BE2C (cell line): ENCODE measurements around the gene SMG6.

ENCODE experiments used
- DNase-seq: peaks from one replicate; pipeline ENCODE4 v3.0.0-alpha.2; 2020
- H3K27me3 ChIP-seq: fragments of 250-450 bp; sonication (Bioruptor Pico); 2 replicates; pipeline ENCODE4 v1.5.1; 2020; ENCODE audit warnings: mild to moderate bottlenecking
- H3K36me3 ChIP-seq: fragments of 250-450 bp; sonication (Bioruptor Pico); 2 replicates; pipeline ENCODE4 v1.5.1; 2020; ENCODE audit warnings: mild to moderate bottlenecking
- H3K4me1 ChIP-seq: fragments of 250-450 bp; sonication (Bioruptor Pico); 2 replicates; pipeline ENCODE4 v1.5.1; 2020
- H3K4me3 ChIP-seq: 2 replicates; pipeline ENCODE4 v1.5.1; 2011; ENCODE audit warnings: low read depth, low read length
- H3K9me3 ChIP-seq: fragments of 250-450 bp; sonication (Bioruptor Pico); 2 replicates; pipeline ENCODE4 v1.5.1; 2020
- TF ChIP-seq, protein P1 (sequence below): IDR thresholded peaks from 2 replicates; pipeline ENCODE4 v1.5.1; 2012; ENCODE audit warnings: mild to moderate bottlenecking, low read depth, low read length

Gene SMG6

DNA sequence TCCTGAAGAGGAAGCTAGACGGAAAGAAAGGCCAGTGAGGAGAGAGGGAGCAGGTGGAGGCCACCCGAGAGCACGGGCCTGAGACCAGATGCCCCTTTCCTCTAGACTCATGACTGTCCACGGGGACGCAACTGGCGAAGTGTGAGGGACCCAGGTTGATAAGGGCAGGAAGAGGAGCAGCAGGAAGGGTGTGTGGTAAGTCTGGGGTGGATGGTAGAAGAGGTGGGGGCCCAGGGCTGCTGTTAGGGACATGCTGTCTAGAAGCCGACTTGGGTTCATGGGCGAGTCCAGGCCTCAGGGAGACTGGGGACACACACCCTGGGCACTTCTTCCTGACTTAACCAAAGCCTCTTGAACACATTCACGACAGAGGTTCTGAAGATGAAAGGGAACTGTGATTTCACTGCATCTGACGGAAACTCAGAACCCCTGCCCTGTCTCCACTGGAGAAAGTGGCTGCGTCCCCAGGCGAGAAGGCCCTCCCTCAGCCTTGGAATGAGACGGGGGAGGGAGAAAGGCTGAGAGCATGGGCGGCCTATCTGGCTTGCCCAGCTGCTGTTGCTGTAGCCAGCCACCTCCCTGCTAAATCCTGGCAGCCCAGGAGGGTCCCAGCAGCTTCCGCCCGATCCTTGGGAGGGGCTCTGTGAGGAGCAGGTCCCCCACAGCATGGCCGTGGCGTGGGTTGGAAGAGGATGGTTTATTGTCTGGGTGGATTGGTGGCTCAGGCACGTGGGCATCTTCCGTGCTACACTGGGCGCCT is 242.7 kb downstream of the SMG6 start:
- no peak for DNase-seq
- no peak overlapping the region for H3K4me3 ChIP-seq
- H3K36me3 ChIP-seq: no peaks in the 10 kb centered on the region; the same call in 1 of the 2 replicates
- TF ChIP-seq, protein P1, sequence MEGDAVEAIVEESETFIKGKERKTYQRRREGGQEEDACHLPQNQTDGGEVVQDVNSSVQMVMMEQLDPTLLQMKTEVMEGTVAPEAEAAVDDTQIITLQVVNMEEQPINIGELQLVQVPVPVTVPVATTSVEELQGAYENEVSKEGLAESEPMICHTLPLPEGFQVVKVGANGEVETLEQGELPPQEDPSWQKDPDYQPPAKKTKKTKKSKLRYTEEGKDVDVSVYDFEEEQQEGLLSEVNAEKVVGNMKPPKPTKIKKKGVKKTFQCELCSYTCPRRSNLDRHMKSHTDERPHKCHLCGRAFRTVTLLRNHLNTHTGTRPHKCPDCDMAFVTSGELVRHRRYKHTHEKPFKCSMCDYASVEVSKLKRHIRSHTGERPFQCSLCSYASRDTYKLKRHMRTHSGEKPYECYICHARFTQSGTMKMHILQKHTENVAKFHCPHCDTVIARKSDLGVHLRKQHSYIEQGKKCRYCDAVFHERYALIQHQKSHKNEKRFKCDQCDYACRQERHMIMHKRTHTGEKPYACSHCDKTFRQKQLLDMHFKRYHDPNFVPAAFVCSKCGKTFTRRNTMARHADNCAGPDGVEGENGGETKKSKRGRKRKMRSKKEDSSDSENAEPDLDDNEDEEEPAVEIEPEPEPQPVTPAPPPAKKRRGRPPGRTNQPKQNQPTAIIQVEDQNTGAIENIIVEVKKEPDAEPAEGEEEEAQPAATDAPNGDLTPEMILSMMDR: no peak
- H3K4me1 ChIP-seq: no peaks in the 10 kb centered on the region
- no peaks in the 10 kb centered on the region for H3K27me3 ChIP-seq
- no peaks in the 10 kb centered on the region for H3K9me3 ChIP-seq

DNA sequence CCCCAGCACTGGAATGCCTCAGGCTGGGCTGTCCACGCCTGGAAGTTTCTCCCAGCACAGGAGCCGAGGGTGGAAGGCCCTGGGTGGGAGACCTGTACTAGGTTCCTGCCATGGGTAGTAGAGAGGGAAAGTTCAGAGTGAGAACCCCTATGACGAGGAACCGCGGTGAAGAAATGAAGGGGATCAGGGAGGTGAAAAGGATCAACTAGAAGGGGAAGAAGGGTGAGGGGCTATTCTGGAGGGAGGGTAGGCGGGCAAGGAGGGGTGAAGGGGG is 243.3 kb downstream of the SMG6 start:
- H3K9me3 ChIP-seq: no peaks in the 10 kb centered on the region
- H3K27me3 ChIP-seq: no peaks in the 10 kb centered on the region
- TF ChIP-seq, protein P1: no peak
- no peaks in the 10 kb centered on the region; the same call in 1 of the 2 replicates for H3K36me3 ChIP-seq
- no peaks in the 10 kb centered on the region for H3K4me1 ChIP-seq
- no peak overlapping the region for H3K4me3 ChIP-seq
- no peak for DNase-seq

DNA sequence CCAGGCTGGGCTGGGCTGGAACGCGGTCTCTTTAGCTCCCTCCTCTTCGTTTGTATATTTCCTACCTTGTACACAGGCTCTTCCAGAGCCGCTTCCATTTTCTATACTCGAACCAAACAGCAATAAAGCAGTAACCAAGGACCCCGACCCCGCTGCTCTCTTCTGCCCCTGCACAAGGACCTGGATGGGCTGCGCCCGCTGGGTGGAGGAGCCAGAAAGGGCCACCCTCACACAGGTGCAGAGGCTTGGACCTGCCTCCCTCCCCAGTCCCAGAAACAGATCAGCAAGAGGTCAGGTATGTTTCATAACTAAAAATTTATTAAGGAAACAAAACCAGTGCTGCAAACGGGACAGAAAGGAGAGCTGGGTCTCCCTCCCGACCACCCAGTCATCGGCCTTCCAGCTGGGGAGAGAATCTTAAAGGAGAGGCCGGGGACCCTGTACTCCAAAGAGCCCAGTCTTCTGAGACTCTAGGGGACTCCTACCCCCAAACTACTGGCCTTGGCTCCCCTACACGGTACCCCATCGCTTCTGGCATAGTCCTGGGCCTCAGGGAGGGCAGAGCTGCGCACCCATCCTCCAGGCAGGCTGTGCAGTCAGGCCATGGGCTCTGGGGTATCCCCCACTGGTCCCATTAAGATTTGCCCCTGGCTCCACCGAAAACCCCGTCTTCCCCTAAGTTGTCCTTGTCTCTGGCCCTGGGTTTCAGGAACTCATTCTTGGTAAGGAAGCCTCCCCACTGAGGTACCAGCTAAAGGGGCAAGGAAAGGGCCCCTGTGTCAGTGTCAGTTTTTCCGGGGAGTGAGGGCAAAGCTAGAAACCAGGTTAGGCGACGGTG is 243.8 kb downstream of the SMG6 start:
- Histone ChIP-seq H3K9me3 (no peaks in the 10 kb centered on the region), H3K27me3 (no peaks in the 10 kb centered on the region), H3K36me3 (no peaks in the 10 kb centered on the region; the same call in 1 of the 2 replicates), H3K4me1 (no peaks in the 10 kb centered on the region), H3K4me3 (no peak overlapping the region)
- TF ChIP-seq, protein P1: no peak
- DNase-seq: no peak

DNA sequence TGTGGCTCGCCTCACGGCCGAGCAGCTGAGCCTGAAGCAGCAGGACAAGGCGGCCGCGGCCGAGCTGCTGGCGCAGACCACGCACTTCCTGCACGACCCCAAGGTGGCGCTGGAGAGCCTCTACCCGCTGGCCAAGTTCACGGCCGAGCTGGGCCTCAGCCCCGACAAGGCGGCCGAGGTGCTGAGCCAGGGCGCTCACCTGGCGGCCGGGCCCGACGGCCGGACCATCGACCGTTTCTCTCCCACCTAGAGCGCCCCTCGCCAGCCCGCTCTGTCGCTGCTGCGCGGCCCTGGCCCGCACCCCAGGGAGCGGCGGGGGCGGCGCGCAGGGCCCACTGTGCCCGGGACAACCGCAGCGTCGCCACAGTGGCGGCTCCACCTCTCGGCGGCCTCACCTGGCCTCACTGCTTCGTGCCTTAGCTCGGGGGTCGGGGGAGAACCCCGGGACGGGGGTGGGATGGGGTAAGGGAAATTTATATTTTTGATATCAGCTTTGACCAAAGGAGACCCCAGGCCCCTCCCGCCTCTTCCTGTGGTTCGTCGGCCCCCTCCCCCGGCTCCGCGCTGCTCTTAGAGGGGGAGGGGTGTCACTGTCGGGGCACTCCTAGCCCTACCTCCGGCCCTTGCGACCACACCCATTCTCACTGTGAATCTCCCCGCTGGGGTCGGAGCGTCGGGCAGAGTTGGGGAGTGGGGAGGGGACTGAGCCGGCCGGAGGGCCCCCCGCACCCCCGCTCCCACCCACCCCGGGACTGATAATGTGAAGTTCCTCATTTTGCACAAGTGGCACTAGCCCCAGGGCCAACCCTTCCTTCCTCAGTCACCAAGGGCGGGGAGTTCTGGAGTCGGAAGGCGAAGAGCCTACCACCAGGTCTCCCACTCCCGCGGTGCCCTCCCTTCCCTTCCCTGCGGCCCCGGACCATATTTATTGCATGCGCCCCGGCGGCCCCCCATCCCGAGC is 244.7 kb downstream of the SMG6 start:
- Histone ChIP-seq H3K9me3 (no peaks in the 10 kb centered on the region), H3K4me3 (no peak overlapping the region), H3K36me3 (no peaks in the 10 kb centered on the region), H3K27me3 (peaks cover 8% of the 10 kb centered on the region), H3K4me1 (no peaks in the 10 kb centered on the region)
- TF ChIP-seq, protein P1: peak; percentile 27; the same call in 1 of the 2 replicates
- DNase-seq: no peak

DNA sequence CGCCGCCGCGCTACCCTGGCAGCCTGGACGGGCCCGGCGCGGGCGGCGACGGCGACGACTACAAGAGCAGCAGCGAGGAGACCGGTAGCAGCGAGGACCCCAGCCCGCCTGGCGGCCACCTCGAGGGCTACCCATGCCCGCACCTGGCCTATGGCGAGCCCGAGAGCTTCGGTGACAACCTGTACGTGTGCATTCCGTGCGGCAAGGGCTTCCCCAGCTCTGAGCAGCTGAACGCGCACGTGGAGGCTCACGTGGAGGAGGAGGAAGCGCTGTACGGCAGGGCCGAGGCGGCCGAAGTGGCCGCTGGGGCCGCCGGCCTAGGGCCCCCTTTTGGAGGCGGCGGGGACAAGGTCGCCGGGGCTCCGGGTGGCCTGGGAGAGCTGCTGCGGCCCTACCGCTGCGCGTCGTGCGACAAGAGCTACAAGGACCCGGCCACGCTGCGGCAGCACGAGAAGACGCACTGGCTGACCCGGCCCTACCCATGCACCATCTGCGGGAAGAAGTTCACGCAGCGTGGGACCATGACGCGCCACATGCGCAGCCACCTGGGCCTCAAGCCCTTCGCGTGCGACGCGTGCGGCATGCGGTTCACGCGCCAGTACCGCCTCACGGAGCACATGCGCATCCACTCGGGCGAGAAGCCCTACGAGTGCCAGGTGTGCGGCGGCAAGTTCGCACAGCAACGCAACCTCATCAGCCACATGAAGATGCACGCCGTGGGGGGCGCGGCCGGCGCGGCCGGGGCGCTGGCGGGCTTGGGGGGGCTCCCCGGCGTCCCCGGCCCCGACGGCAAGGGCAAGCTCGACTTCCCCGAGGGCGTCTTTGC is 245.6 kb downstream of the SMG6 start:
- DNase-seq: no peak
- Histone ChIP-seq H3K4me3 (no peak overlapping the region), H3K4me1 (no peaks in the 10 kb centered on the region), H3K9me3 (no peaks in the 10 kb centered on the region), H3K36me3 (no peaks in the 10 kb centered on the region), H3K27me3 (peaks cover 15% of the 10 kb centered on the region)
- TF ChIP-seq, protein P1: no peak
